ENCODE measurements around the gene CYP2J2.
"Not testable (repeated sequence)": the region's sequence is repeated elsewhere in the genome, so short reads cannot be mapped to it uniquely, and the experiment has no call there.

CYP2J2 gene

GRCh38 chr1:59919746-59920145 lies 6.8 kb downstream of the CYP2J2 start:
- no peak for DNase-seq

- no peak for DNase-seq
Observed at GRCh38 chr1:59917785-59918180, 8.8 kb downstream of the CYP2J2 start.

- DNase-seq: no peak
Observed at GRCh38 chr1:59917026-59917784, 9.4 kb downstream of the CYP2J2 start.

- DNase-seq: no peak
Observed at GRCh38 chr1:59915516-59915915, 11.1 kb downstream of the CYP2J2 start.

GRCh38 chr1:59914791-59915286 lies 11.7 kb downstream of the CYP2J2 start:
- DNase-seq: not testable (repeated sequence)

- DNase-seq: no peak
Observed at GRCh38 chr1:59908682-59909081, 17.9 kb downstream of the CYP2J2 start.

- DNase-seq: no peak
Observed at GRCh38 chr1:59908084-59908483, 18.5 kb downstream of the CYP2J2 start.

- no peak for DNase-seq
Observed at GRCh38 chr1:59906931-59907330, 19.6 kb downstream of the CYP2J2 start.

GRCh38 chr1:59903141-59903754 lies 23.3 kb downstream of the CYP2J2 start:
- no peak for DNase-seq

- DNase-seq: no peak
Observed at GRCh38 chr1:59901770-59902388, 24.7 kb downstream of the CYP2J2 start.

GRCh38 chr1:59900640-59901039 lies 25.9 kb downstream of the CYP2J2 start:
- no peak for DNase-seq

GRCh38 chr1:59898927-59899326 lies 27.6 kb downstream of the CYP2J2 start:
- DNase-seq: no peak

GRCh38 chr1:59897165-59897564 lies 29.4 kb downstream of the CYP2J2 start:
- DNase-seq: no peak

- DNase-seq: no peak
Observed at GRCh38 chr1:59892841-59893811, 33.4 kb downstream of the CYP2J2 start.

- DNase-seq: no peak
Observed at GRCh38 chr1:59885160-59885832, 41.3 kb downstream of the CYP2J2 start.

GRCh38 chr1:59880735-59881134 lies 45.8 kb downstream of the CYP2J2 start:
- no peak for DNase-seq

GRCh38 chr1:59879996-59880505 lies 46.5 kb downstream of the CYP2J2 start:
- DNase-seq: no peak

GRCh38 chr1:59879574-59879973 lies 47.0 kb downstream of the CYP2J2 start:
- peak; percentile 9 to 21 for DNase-seq

- DNase-seq: no peak
Observed at GRCh38 chr1:59878370-59878769, 48.2 kb downstream of the CYP2J2 start.

- DNase-seq: no peak
Observed at GRCh38 chr1:59877108-59877682, 49.4 kb downstream of the CYP2J2 start.

GRCh38 chr1:59871746-59872145 lies 54.8 kb downstream of the CYP2J2 start:
- no peak for DNase-seq

- DNase-seq: no peak
Observed at GRCh38 chr1:59866462-59866861, 60.1 kb downstream of the CYP2J2 start.
